HCT116 (cell line): ENCODE data around the gene LRP1. TPM values are rescaled to one million over a fixed set of nuclear protein-coding genes. Genes with fewer than 3 reads are reported as not detected.

Source experiments
- ATAC-seq: fragments of 200-7000 bp; cut with Tn5 transposase; 2 replicates; pipeline ENCODE4 v1.9.1; 2020; ENCODE audit warnings: mild to moderate bottlenecking, moderate library complexity
- BruUV-seq: library from RNA; stranded (reverse); fragments of 400-500 nt; replicated peaks from 2 replicates; lab custom pipeline; 2021; lab: Mats Ljungman, UMichigan
- CTCF ChIA-PET: fragments of 300-600 bp; sonication (Branson Sonifier 250); formaldehyde crosslinking; loops from one replicate; lab custom pipeline; 2021; ENCODE audit warnings: antibody characterized with exemption; lab: Charles Lee
- POLR2A ChIA-PET: fragments of 300-600, 350-600 bp; sonication (Branson Sonifier 250); formaldehyde crosslinking; loops from one replicate; lab custom pipeline; 2021; ENCODE audit warnings: antibody characterized with exemption; lab: Charles Lee
- RAD21 ChIA-PET, 2 experiments: fragments of 300-600 bp; sonication (Branson Sonifier 250); formaldehyde crosslinking; loops; one replicate each; lab custom pipeline; 2023; ENCODE audit warnings: low total read pairs in 2 of 2; ENCODE audit not compliant: uncharacterized antibody in 2 of 2, unreplicated experiment in 2 of 2, low non-redundant PET in 1 of 2; lab: Charles Lee
- DNase-seq: peaks from one replicate; pipeline ENCODE4 v3.0.0-alpha.2; 2010; ENCODE audit warnings: low read depth, low spot score
- H2AFZ ChIP-seq: fragments of 200-600 bp; shearing (Covaris generic), sonication (generic); 2 replicates; pipeline ENCODE4 v1.6.1; 2017; ENCODE audit warnings: low read depth, mixed run types, mixed read lengths, antibody characterized with exemption, low read length; ENCODE audit not compliant: poor library complexity, severe bottlenecking
- H3K27ac ChIP-seq: 2 replicates; pipeline ENCODE4 v1.5.1; 2012; ENCODE audit warnings: low read depth, low read length
- H3K27me3 ChIP-seq: fragments of 200-600 bp; sonication (generic); 2 replicates; pipeline ENCODE4 v1.6.1; 2016; ENCODE audit warnings: mixed run types, low read length, mixed read lengths; ENCODE audit not compliant: insufficient read depth
- H3K36me3 ChIP-seq, 2 experiments: fragments of 200-500 bp in 1 of 2; fragments of 200-600 bp in 1 of 2; sonication (Bioruptor generic) in 1 of 2; sonication (generic) in 1 of 2; 2 replicates each; pipeline versions ENCODE4 v1.5.1 to v1.6.1; 2014 to 2016; ENCODE audit warnings: low read length in 2 of 2, inconsistent platforms in 1 of 2, mixed read lengths in 1 of 2, mixed run types in 1 of 2; ENCODE audit not compliant: insufficient read depth in 2 of 2, control insufficient read depth in 1 of 2
- H3K4me1 ChIP-seq, 2 experiments: fragments of 200-600 bp in 1 of 2; sonication (generic) in 1 of 2; 2 replicates each; pipeline versions ENCODE4 v1.5.1 to v1.6.1; 2012 to 2017; ENCODE audit warnings: low read length in 2 of 2, inconsistent platforms in 1 of 2, mild to moderate bottlenecking in 1 of 2, mixed read lengths in 1 of 2, mixed run types in 1 of 2, moderate library complexity in 1 of 2; ENCODE audit not compliant: insufficient read depth in 2 of 2, control insufficient read depth in 1 of 2
- H3K4me2 ChIP-seq: fragments of 200-600 bp; sonication (generic); 2 replicates; pipeline ENCODE4 v1.6.1; 2017; ENCODE audit warnings: mixed run types, low read length, mixed read lengths
- H3K4me3 ChIP-seq, 2 experiments: fragments of 200-600 bp in 1 of 2; sonication (generic) in 1 of 2; replicated peaks in 1 of 2; 2 replicates each; pipeline ENCODE4 v1.5.1; 2011 to 2016; ENCODE audit warnings: low read length in 2 of 2, control low read depth in 1 of 2, low read depth in 1 of 2, mild to moderate bottlenecking in 1 of 2, mixed read lengths in 1 of 2, mixed run types in 1 of 2
- H3K79me2 ChIP-seq: fragments of 200-600 bp; sonication (generic); 2 replicates; pipeline ENCODE4 v1.6.1; 2017; ENCODE audit warnings: mild to moderate bottlenecking, mixed run types, low read length, moderate library complexity, mixed read lengths; ENCODE audit not compliant: insufficient read depth
- H3K9ac ChIP-seq: fragments of 200-600 bp; sonication (generic); 2 replicates; pipeline ENCODE4 v1.6.1; 2016; ENCODE audit warnings: low read length, mixed read lengths
- H3K9me2 ChIP-seq: fragments of 200-600 bp; sonication (generic), shearing (Covaris generic); 2 replicates; pipeline ENCODE4 v1.6.1; 2017; ENCODE audit warnings: mixed run types, mild to moderate bottlenecking, moderate library complexity; ENCODE audit not compliant: insufficient read depth
- H3K9me3 ChIP-seq, 2 experiments: fragments of 200-500 bp in 1 of 2; fragments of 200-600 bp in 1 of 2; sonication (Bioruptor generic) in 1 of 2; sonication (generic) in 1 of 2; 2 replicates each; pipeline ENCODE4 v1.6.1; 2014 to 2017; ENCODE audit warnings: low read length in 2 of 2, mixed read lengths in 2 of 2, inconsistent platforms in 1 of 2, low read depth in 1 of 2, mild to moderate bottlenecking in 1 of 2, mixed run types in 1 of 2, moderate library complexity in 1 of 2; ENCODE audit not compliant: control insufficient read depth in 1 of 2, insufficient read depth in 1 of 2
- H4K20me1 ChIP-seq: fragments of 200-600 bp; sonication (generic), shearing (Covaris generic); 2 replicates; pipeline ENCODE4 v1.6.1; 2017; ENCODE audit warnings: mixed run types, mild to moderate bottlenecking, moderate library complexity; ENCODE audit not compliant: insufficient read depth
- CEBPB ChIP-seq: IDR thresholded peaks from 2 replicates; pipeline ENCODE4 v1.6.1; 2012; ENCODE audit warnings: low read depth
- EGR1 ChIP-seq: IDR thresholded peaks from 2 replicates; pipeline ENCODE4 v1.6.1; 2012; ENCODE audit warnings: low read depth
- FOSL1 ChIP-seq: IDR thresholded peaks from 2 replicates; pipeline ENCODE4 v1.6.1; 2012; ENCODE audit warnings: low read depth
- POLR2A ChIP-seq: IDR thresholded peaks from 2 replicates; pipeline ENCODE4 v1.7.0; 2011; ENCODE audit warnings: borderline replicate concordance; ENCODE audit not compliant: insufficient read depth, insufficient read length; ENCODE audit errors: extremely low read depth
- POLR2AphosphoS5 ChIP-seq: IDR thresholded peaks from 2 replicates; pipeline ENCODE4 v1.6.1; 2011; ENCODE audit warnings: mild to moderate bottlenecking, low read depth, low read length, moderate library complexity
- SIN3A ChIP-seq: IDR thresholded peaks from 2 replicates; pipeline ENCODE4 v1.6.1; 2012; ENCODE audit warnings: low read depth
- TCF7L2 ChIP-seq: IDR thresholded peaks from 2 replicates; pipeline ENCODE4 v1.7.0; 2011; ENCODE audit warnings: borderline replicate concordance, inconsistent platforms; ENCODE audit not compliant: insufficient read depth, insufficient read length; ENCODE audit errors: extremely low read depth
- intact Hi-C: fragments of 100-400 bp; cut with micrococcal nuclease; formaldehyde crosslinking; loops from 2 replicates; pipeline ENCODE4 v1.10.0; 2022
- total RNA-seq: library from RNA; stranded (reverse); gene quantifications from one replicate; pipeline ENCODE4 v1.2.1, GENCODE V29; 2021; ENCODE audit not compliant: unreplicated experiment
- TF ChIP-seq, protein P1 (sequence below): IDR thresholded peaks from 2 replicates; pipeline ENCODE4 v1.6.1; 2012
- TF ChIP-seq, protein P2 (sequence below): IDR thresholded peaks from 2 replicates; pipeline ENCODE4 v1.6.1; 2012; ENCODE audit warnings: low read depth
- TF ChIP-seq, protein P3 (sequence below): IDR thresholded peaks from 2 replicates; pipeline ENCODE4 v1.6.1; 2011; ENCODE audit warnings: mild to moderate bottlenecking, low read length, moderate library complexity; ENCODE audit not compliant: insufficient replicate concordance; ENCODE audit errors: extremely low read depth
- TF ChIP-seq, protein P4 (sequence below), 3 experiments: fragments of 200-600 bp in 1 of 3; sonication (generic) in 1 of 3; IDR thresholded peaks in 2 of 3; conservative IDR thresholded peaks in 1 of 3; 2 replicates each; pipeline ENCODE4 v1.5.1; 2012 to 2017; ENCODE audit warnings: low read depth in 2 of 3, low read length in 2 of 3, antibody characterized with exemption in 1 of 3, borderline replicate concordance in 1 of 3, control low read depth in 1 of 3, mild to moderate bottlenecking in 1 of 3, mixed read lengths in 1 of 3, mixed run types in 1 of 3, moderate library complexity in 1 of 3; ENCODE audit not compliant: insufficient read depth in 1 of 3
- TF ChIP-seq, protein P5 (sequence below): IDR thresholded peaks from 2 replicates; pipeline ENCODE4 v1.6.1; 2012

Gene LRP1
- total RNA-seq, 1 experiment from 2014 or later, result 12.0 TPM

DNA sequence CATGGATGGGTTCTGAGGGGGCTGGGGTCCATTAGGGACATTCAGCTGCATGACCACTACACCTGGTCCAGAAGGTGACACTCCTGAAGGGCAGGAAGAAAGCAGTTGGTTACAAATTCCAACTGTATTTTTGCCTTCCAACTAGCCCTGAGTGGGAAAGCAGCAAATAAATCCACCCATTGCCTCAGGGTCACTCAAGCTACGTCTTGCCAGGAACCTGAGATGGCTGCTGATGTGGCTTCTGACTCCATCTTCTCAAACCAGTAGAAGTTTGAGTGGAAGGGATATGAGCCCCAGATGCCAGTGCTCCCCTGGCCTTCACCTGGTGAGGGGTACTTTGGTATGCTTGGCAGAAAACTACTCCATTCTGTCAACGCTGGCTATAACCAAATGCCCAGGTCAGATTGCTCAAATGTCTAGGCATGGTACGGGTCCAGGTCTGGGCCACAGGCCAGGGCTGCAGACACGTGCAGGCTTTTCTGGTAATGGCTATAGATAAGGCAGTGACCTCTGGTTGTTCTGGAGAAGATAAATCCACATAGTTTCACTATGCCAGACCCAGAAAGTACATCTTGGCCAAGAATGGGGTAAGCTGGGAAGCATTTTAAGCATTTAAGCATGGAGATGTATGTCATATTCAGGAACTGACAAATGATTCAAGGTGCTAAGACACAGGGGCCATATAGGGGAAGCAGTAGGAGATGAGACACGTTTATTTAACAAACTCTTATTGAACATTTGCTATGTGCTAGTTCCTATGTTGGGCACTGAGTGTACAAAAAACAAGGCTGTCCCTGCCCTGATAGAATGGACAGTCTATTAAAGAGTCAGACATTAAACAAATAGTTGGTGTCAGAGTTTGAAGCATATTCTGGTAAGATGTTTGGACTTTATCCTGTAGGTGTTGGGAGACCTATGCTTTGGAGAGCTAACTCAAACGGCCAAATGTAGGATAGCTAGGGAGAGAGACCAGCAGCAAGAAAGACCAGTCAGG, 131.0 kb downstream of the LRP1 start (continued):
- TF ChIP-seq TCF7L2, result no peak

DNA sequence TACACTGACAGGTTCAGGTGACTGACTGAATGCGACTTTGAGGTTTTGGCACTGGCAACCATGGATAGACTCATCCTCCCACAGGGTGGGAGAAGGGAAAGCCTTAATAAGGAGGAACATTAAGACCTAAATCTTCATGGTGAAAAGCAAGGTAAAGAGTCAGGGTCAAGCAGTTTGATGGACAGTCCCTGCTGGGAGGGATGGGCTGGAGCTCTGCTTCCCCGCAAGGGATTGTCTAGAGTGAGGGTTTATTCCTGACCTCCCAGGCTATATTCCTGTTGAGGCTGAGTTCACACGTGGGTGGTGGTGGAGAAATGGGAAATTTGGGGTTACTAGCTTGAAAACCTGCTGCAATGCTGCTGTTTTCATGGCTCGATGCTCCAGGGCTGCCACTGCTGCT, 132.1 kb downstream of the LRP1 start:
- H3K79me2 ChIP-seq, result no peaks in the 10 kb centered on the region
- no peak overlapping the region for H3K9ac ChIP-seq
- no peaks in the 10 kb centered on the region for H3K9me3 ChIP-seq
- TF ChIP-seq, protein P1, sequence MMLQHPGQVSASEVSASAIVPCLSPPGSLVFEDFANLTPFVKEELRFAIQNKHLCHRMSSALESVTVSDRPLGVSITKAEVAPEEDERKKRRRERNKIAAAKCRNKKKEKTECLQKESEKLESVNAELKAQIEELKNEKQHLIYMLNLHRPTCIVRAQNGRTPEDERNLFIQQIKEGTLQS, result no peak
- TF ChIP-seq, protein P2, sequence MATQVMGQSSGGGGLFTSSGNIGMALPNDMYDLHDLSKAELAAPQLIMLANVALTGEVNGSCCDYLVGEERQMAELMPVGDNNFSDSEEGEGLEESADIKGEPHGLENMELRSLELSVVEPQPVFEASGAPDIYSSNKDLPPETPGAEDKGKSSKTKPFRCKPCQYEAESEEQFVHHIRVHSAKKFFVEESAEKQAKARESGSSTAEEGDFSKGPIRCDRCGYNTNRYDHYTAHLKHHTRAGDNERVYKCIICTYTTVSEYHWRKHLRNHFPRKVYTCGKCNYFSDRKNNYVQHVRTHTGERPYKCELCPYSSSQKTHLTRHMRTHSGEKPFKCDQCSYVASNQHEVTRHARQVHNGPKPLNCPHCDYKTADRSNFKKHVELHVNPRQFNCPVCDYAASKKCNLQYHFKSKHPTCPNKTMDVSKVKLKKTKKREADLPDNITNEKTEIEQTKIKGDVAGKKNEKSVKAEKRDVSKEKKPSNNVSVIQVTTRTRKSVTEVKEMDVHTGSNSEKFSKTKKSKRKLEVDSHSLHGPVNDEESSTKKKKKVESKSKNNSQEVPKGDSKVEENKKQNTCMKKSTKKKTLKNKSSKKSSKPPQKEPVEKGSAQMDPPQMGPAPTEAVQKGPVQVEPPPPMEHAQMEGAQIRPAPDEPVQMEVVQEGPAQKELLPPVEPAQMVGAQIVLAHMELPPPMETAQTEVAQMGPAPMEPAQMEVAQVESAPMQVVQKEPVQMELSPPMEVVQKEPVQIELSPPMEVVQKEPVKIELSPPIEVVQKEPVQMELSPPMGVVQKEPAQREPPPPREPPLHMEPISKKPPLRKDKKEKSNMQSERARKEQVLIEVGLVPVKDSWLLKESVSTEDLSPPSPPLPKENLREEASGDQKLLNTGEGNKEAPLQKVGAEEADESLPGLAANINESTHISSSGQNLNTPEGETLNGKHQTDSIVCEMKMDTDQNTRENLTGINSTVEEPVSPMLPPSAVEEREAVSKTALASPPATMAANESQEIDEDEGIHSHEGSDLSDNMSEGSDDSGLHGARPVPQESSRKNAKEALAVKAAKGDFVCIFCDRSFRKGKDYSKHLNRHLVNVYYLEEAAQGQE, result no peak
- TF ChIP-seq POLR2A, result no peak
- TF ChIP-seq, protein P3, sequence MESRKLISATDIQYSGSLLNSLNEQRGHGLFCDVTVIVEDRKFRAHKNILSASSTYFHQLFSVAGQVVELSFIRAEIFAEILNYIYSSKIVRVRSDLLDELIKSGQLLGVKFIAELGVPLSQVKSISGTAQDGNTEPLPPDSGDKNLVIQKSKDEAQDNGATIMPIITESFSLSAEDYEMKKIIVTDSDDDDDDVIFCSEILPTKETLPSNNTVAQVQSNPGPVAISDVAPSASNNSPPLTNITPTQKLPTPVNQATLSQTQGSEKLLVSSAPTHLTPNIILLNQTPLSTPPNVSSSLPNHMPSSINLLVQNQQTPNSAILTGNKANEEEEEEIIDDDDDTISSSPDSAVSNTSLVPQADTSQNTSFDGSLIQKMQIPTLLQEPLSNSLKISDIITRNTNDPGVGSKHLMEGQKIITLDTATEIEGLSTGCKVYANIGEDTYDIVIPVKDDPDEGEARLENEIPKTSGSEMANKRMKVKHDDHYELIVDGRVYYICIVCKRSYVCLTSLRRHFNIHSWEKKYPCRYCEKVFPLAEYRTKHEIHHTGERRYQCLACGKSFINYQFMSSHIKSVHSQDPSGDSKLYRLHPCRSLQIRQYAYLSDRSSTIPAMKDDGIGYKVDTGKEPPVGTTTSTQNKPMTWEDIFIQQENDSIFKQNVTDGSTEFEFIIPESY, result no peak
- no peak for TF ChIP-seq POLR2AphosphoS5
- TF ChIP-seq SIN3A, result no peak
- no peak for TF ChIP-seq FOSL1
- no peak for TF ChIP-seq CEBPB
- TF ChIP-seq, protein P4, sequence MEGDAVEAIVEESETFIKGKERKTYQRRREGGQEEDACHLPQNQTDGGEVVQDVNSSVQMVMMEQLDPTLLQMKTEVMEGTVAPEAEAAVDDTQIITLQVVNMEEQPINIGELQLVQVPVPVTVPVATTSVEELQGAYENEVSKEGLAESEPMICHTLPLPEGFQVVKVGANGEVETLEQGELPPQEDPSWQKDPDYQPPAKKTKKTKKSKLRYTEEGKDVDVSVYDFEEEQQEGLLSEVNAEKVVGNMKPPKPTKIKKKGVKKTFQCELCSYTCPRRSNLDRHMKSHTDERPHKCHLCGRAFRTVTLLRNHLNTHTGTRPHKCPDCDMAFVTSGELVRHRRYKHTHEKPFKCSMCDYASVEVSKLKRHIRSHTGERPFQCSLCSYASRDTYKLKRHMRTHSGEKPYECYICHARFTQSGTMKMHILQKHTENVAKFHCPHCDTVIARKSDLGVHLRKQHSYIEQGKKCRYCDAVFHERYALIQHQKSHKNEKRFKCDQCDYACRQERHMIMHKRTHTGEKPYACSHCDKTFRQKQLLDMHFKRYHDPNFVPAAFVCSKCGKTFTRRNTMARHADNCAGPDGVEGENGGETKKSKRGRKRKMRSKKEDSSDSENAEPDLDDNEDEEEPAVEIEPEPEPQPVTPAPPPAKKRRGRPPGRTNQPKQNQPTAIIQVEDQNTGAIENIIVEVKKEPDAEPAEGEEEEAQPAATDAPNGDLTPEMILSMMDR (IDR thresholded peaks at IDR 0.05 in 2 of 3, conservative IDR thresholded peaks at IDR 0.05 in 1 of 3; ENCODE audit: borderline replicate concordance in 1 of 3, insufficient read depth in 1 of 3, low read depth in 2 of 3, low read length in 2 of 3), result no peak
- TF ChIP-seq EGR1, result no peak
- TF ChIP-seq, protein P5, sequence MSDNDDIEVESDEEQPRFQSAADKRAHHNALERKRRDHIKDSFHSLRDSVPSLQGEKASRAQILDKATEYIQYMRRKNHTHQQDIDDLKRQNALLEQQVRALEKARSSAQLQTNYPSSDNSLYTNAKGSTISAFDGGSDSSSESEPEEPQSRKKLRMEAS, result no peak
- no peaks in the 10 kb centered on the region for H4K20me1 ChIP-seq
- DNase-seq (no peak), ATAC-seq (no peak)
- no peak overlapping the region for H3K4me2 ChIP-seq
- intact Hi-C loops, result no loop called here
- no peaks in the 10 kb centered on the region for H3K27me3 ChIP-seq
- H3K36me3 ChIP-seq, result peaks cover 5 to 6% of the 10 kb centered on the region in 2 experiments; a peak in 2 of 4 replicates
- no peaks in the 10 kb centered on the region for H3K9me2 ChIP-seq
- no peak overlapping the region for H3K27ac ChIP-seq
- ChIA-PET CTCF (no interaction called here), POLR2A (no interaction called here), RAD21 (interaction anchor here in 1 of 2 experiments (0.6 kb wide), 1 partner anchor 17 kb away, joined by 5 read pairs; no protein-coding TSS in a partner anchor)
- H3K4me1 ChIP-seq, result peaks cover 3 to 4% of the 10 kb centered on the region in 2 experiments; a peak in 1 of 4 replicates
- BruUV-seq, result no TSS peak
- H2AFZ ChIP-seq, result no peak overlapping the region
- H3K4me3 ChIP-seq, result no peak overlapping the region
